Measurements from ENCODE around the gene SGMS1.

Gene SGMS1

GRCh38 chr10:50416181-50416824 is 207.5 kb downstream of the SGMS1 start:
- DNase-seq, result no peak

- DNase-seq, result no peak
These were observed 208.5 kb downstream of the SGMS1 start for GRCh38 chr10:50415292-50415691.

- DNase-seq, result no peak
These were observed 213.5 kb downstream of the SGMS1 start for GRCh38 chr10:50410066-50410811.

- no peak for DNase-seq
These were observed 216.5 kb downstream of the SGMS1 start for GRCh38 chr10:50407076-50407801.

GRCh38 chr10:50406457-50407070 is 217.2 kb downstream of the SGMS1 start:
- DNase-seq, result no peak

GRCh38 chr10:50405723-50406122 is 218.0 kb downstream of the SGMS1 start:
- DNase-seq, result no peak

- no peak for DNase-seq
These were observed 219.6 kb downstream of the SGMS1 start for GRCh38 chr10:50404021-50404773.

- no peak for DNase-seq
These were observed 220.7 kb downstream of the SGMS1 start for GRCh38 chr10:50403074-50403473.

- DNase-seq, result no peak
These were observed 221.3 kb downstream of the SGMS1 start for GRCh38 chr10:50402466-50402865.

GRCh38 chr10:50400694-50401093 is 223.1 kb downstream of the SGMS1 start:
- no peak for DNase-seq

GRCh38 chr10:50398823-50399222 is 224.9 kb downstream of the SGMS1 start:
- no peak for DNase-seq

GRCh38 chr10:50398381-50398780 is 225.4 kb downstream of the SGMS1 start:
- no peak for DNase-seq

- no peak for DNase-seq
These were observed 226.2 kb downstream of the SGMS1 start for GRCh38 chr10:50397312-50398140.

GRCh38 chr10:50396491-50397311 is 227.1 kb downstream of the SGMS1 start:
- peak; percentile 66 for DNase-seq

- no peak for DNase-seq
These were observed 227.9 kb downstream of the SGMS1 start for GRCh38 chr10:50395851-50396250.

GRCh38 chr10:50395271-50395670 is 228.5 kb downstream of the SGMS1 start:
- no peak for DNase-seq

- no peak for DNase-seq
These were observed 228.9 kb downstream of the SGMS1 start for GRCh38 chr10:50394832-50395231.

- DNase-seq, result peak; percentile 47
These were observed 229.8 kb downstream of the SGMS1 start for GRCh38 chr10:50393784-50394467.

- DNase-seq, result no peak
These were observed 230.6 kb downstream of the SGMS1 start for GRCh38 chr10:50392966-50393718.

Data from EL (cell line).